Ramos (cell line): Measurements from ENCODE around the gene AFF2.
"Not testable (repeated sequence)": the region's sequence is repeated elsewhere in the genome, so short reads cannot be mapped to it uniquely, and the experiment has no call there.

Experiments
- in situ Hi-C: fragments of 300-500 bp; cut with MboI; formaldehyde crosslinking; loops from one replicate; pipeline ENCODE4 v1.14.3; 2022; ENCODE audit warnings: low sequenced_read_pairs; ENCODE audit not compliant: unreplicated experiment

The AFF2 gene

GRCh38 chrX:148628621-148629020, 128.2 kb downstream of the AFF2 start:
- in situ Hi-C loops: no loop called here

- in situ Hi-C loops: no loop called here
Observed at GRCh38 chrX:148629434-148629833, 129.0 kb downstream of the AFF2 start.

- in situ Hi-C loops: no loop called here
Observed at GRCh38 chrX:148632444-148632843, 132.0 kb downstream of the AFF2 start.

GRCh38 chrX:148633218-148633908, 132.9 kb downstream of the AFF2 start:
- in situ Hi-C loops: no loop called here

GRCh38 chrX:148634591-148634990, 134.2 kb downstream of the AFF2 start:
- in situ Hi-C loops: no loop called here

- in situ Hi-C loops: no loop called here
Observed at GRCh38 chrX:148643460-148643859, 143.0 kb downstream of the AFF2 start.

- in situ Hi-C loops: no loop called here
Observed at GRCh38 chrX:148647651-148648050, 147.2 kb downstream of the AFF2 start.

- in situ Hi-C loops: no loop called here
Observed at GRCh38 chrX:148649145-148649795, 148.9 kb downstream of the AFF2 start.

- in situ Hi-C loops: no loop called here
Observed at GRCh38 chrX:148658115-148658730, 157.8 kb downstream of the AFF2 start.

- in situ Hi-C loops: no loop called here
Observed at GRCh38 chrX:148659481-148659880, 159.1 kb downstream of the AFF2 start.

GRCh38 chrX:148661035-148661434, 160.6 kb downstream of the AFF2 start:
- in situ Hi-C loops: no loop called here

- in situ Hi-C loops: no loop called here
Observed at GRCh38 chrX:148662014-148662413, 161.6 kb downstream of the AFF2 start.

- in situ Hi-C loops: no loop called here
Observed at GRCh38 chrX:148664171-148664570, 163.8 kb downstream of the AFF2 start.

- in situ Hi-C loops: no loop called here
Observed at GRCh38 chrX:148664995-148665394, 164.6 kb downstream of the AFF2 start.

- in situ Hi-C loops: not testable (repeated sequence)
Observed at GRCh38 chrX:148669175-148669574, 168.8 kb downstream of the AFF2 start.

- in situ Hi-C loops: no loop called here
Observed at GRCh38 chrX:148670277-148670676, 169.9 kb downstream of the AFF2 start.

GRCh38 chrX:148672517-148672916, 172.1 kb downstream of the AFF2 start:
- in situ Hi-C loops: no loop called here

GRCh38 chrX:148681605-148682004, 181.2 kb downstream of the AFF2 start:
- in situ Hi-C loops: no loop called here

- in situ Hi-C loops: no loop called here
Observed at GRCh38 chrX:148682206-148682605, 181.8 kb downstream of the AFF2 start.

GRCh38 chrX:148691456-148691855, 191.0 kb downstream of the AFF2 start:
- in situ Hi-C loops: no loop called here

- in situ Hi-C loops: no loop called here
Observed at GRCh38 chrX:148695255-148695654, 194.8 kb downstream of the AFF2 start.

GRCh38 chrX:148698221-148698620, 197.8 kb downstream of the AFF2 start:
- in situ Hi-C loops: no loop called here
